Colonic mucosa (tissue), 4 donors: ENCODE measurements around the gene CDC25C. TPM values are rescaled to one million over a fixed set of nuclear protein-coding genes. Genes with fewer than 3 reads are reported as not detected.

Source experiments
- DNase-seq: peaks from one replicate; pipeline ENCODE4 v3.0.0-alpha.2; 2020
- H3K27ac ChIP-seq: fragments of 200-600 bp; one replicate; pipeline ENCODE4 v1.8.0; 2021
- H3K27me3 ChIP-seq: fragments of 200-600 bp; one replicate; pipeline ENCODE4 v1.8.0; 2021
- H3K36me3 ChIP-seq: fragments of 200-600 bp; one replicate; pipeline ENCODE4 v1.8.0; 2021
- H3K4me1 ChIP-seq: fragments of 200-600 bp; one replicate; pipeline ENCODE4 v1.8.0; 2021; ENCODE audit warnings: mild to moderate bottlenecking
- H3K4me3 ChIP-seq: fragments of 200-600 bp; one replicate; pipeline ENCODE4 v1.8.0; 2021
- H3K9ac ChIP-seq, 2 donors: one replicate each; pipeline ENCODE4 v1.7.0; 2013; ENCODE audit warnings: control low read depth in 2 of 2, low read depth in 2 of 2, low read length in 2 of 2
- H3K9me3 ChIP-seq: fragments of 200-600 bp; one replicate; pipeline ENCODE4 v1.8.0; 2021
- intact Hi-C: fragments of 100-400 bp; cut with DNase I; formaldehyde crosslinking; loops from one replicate; pipeline ENCODE4 v1.14.1; 2022
- total RNA-seq, 2 donors: library from RNA; stranded (reverse); fragmentation: NEBNext Ultra II Directional in 1 of 2; extraction: Animal tissue kit (Norgen Biotek cat#: 25700) in 1 of 2; gene quantifications; one replicate each; pipeline ENCODE4 v1.2.1, GENCODE V29; 2021
- TF ChIP-seq, protein P1 (sequence below): fragments of 200-600 bp; IDR thresholded peaks from one replicate; pipeline ENCODE4 v1.8.0; 2022; ENCODE audit warnings: antibody characterized with exemption, mild to moderate bottlenecking
- donor health status: healthy.
- donor health status: DM: no; HTN: no; CAD: no.
- donor health status: DM: no; HTN: no; CAD: no.

CDC25C gene
- total RNA-seq, 2 donors from 2014 or later: 4.3 to 10.2 TPM

GRCh38 chr5:138271281-138271680, 60.3 kb downstream of the CDC25C start:
- no peaks in the 10 kb centered on the region for H3K4me1 ChIP-seq
- H3K27me3 ChIP-seq: peaks cover 12% of the 10 kb centered on the region
- no peak overlapping the region for H3K27ac ChIP-seq
- no peaks in the 10 kb centered on the region for H3K36me3 ChIP-seq
- TF ChIP-seq, protein P1, sequence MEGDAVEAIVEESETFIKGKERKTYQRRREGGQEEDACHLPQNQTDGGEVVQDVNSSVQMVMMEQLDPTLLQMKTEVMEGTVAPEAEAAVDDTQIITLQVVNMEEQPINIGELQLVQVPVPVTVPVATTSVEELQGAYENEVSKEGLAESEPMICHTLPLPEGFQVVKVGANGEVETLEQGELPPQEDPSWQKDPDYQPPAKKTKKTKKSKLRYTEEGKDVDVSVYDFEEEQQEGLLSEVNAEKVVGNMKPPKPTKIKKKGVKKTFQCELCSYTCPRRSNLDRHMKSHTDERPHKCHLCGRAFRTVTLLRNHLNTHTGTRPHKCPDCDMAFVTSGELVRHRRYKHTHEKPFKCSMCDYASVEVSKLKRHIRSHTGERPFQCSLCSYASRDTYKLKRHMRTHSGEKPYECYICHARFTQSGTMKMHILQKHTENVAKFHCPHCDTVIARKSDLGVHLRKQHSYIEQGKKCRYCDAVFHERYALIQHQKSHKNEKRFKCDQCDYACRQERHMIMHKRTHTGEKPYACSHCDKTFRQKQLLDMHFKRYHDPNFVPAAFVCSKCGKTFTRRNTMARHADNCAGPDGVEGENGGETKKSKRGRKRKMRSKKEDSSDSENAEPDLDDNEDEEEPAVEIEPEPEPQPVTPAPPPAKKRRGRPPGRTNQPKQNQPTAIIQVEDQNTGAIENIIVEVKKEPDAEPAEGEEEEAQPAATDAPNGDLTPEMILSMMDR: no peak
- H3K9me3 ChIP-seq: no peaks in the 10 kb centered on the region
- H3K9ac ChIP-seq: no peak overlapping the region
- DNase-seq: no peak
- intact Hi-C loops: no loop called here
- no peak overlapping the region for H3K4me3 ChIP-seq

GRCh38 chr5:138264183-138264582, 67.4 kb downstream of the CDC25C start:
- no peaks in the 10 kb centered on the region for H3K36me3 ChIP-seq
- H3K9me3 ChIP-seq: no peaks in the 10 kb centered on the region
- intact Hi-C loops: no loop called here
- no peak overlapping the region for H3K27ac ChIP-seq
- H3K4me1 ChIP-seq: no peaks in the 10 kb centered on the region
- no peak for DNase-seq
- no peaks in the 10 kb centered on the region for H3K27me3 ChIP-seq
- TF ChIP-seq, protein P1: no peak
- no peak overlapping the region for H3K9ac ChIP-seq
- H3K4me3 ChIP-seq: no peak overlapping the region

DNA sequence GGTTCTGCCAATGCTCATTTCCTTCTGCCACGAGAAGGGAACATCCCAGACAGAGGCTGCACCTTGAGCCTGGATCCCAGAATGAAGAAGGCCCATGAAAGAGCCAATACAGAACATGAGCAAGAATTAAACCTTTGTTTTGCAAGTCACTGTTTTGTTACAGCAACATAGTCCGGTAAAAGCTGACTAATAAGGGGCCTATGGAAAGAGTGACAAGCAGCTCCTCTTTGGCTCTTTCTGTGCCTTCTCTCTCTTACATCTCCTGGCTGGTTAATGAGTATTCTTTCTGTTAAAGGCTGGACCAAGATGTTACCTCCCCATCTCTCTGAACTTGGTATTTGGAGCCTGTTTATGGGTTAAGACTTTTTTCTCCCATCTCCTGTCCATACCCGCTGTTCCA, 68.0 kb downstream of the CDC25C start:
- Histone ChIP-seq H3K27ac (no peak overlapping the region), H3K4me1 (no peaks in the 10 kb centered on the region), H3K27me3 (no peaks in the 10 kb centered on the region), H3K9ac (no peak overlapping the region), H3K36me3 (no peaks in the 10 kb centered on the region), H3K9me3 (no peaks in the 10 kb centered on the region), H3K4me3 (no peak overlapping the region)
- intact Hi-C loops: no loop called here
- DNase-seq: no peak
- TF ChIP-seq, protein P1: no peak

- no peak overlapping the region for H3K9ac ChIP-seq
- intact Hi-C loops: no loop called here
- no peak for DNase-seq
- no peaks in the 10 kb centered on the region for H3K9me3 ChIP-seq
- no peak overlapping the region for H3K27ac ChIP-seq
- TF ChIP-seq, protein P1: no peak
- H3K36me3 ChIP-seq: no peaks in the 10 kb centered on the region
- H3K4me1 ChIP-seq: no peaks in the 10 kb centered on the region
- H3K27me3 ChIP-seq: no peaks in the 10 kb centered on the region
- no peak overlapping the region for H3K4me3 ChIP-seq
Measured at GRCh38 chr5:138258704-138259292, 72.8 kb downstream of the CDC25C start.

DNA sequence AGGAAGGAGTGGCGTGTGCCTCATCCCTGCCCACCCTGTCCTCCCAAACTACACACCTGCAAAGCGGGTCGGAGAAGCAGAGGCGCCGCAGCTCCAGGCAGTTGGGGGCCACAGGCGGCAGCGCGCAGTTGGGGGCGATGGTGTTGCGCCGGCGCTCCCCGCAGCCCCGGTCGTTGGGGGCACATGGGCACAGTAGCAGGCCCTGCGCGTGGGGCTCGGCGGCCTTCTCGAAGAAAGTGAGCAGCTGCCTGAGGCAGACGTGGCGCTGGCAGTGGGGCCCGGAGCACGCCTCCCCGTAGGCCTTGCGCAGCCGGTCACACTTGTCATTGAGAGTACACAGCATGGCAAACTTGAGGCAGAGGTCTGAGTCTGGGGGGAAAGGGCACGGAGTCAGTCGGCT, 74.0 kb downstream of the CDC25C start:
- H3K4me3 ChIP-seq: no peak overlapping the region
- H3K4me1 ChIP-seq: no peaks in the 10 kb centered on the region
- intact Hi-C loops: no loop called here
- no peak overlapping the region for H3K27ac ChIP-seq
- no peaks in the 10 kb centered on the region for H3K9me3 ChIP-seq
- no peaks in the 10 kb centered on the region for H3K27me3 ChIP-seq
- DNase-seq: no peak
- TF ChIP-seq, protein P1: no peak
- H3K9ac ChIP-seq: no peak overlapping the region
- H3K36me3 ChIP-seq: no peaks in the 10 kb centered on the region
